GM18858 (cell line): ENCODE results near the gene SPAG8.

ENCODE experiments used
- ATAC-seq: cut with Tn5 transposase; IDR thresholded peaks from one replicate; pipeline ENCODE4 v1.9.1; 2021; ENCODE audit not compliant: unreplicated experiment

Gene SPAG8

DNA sequence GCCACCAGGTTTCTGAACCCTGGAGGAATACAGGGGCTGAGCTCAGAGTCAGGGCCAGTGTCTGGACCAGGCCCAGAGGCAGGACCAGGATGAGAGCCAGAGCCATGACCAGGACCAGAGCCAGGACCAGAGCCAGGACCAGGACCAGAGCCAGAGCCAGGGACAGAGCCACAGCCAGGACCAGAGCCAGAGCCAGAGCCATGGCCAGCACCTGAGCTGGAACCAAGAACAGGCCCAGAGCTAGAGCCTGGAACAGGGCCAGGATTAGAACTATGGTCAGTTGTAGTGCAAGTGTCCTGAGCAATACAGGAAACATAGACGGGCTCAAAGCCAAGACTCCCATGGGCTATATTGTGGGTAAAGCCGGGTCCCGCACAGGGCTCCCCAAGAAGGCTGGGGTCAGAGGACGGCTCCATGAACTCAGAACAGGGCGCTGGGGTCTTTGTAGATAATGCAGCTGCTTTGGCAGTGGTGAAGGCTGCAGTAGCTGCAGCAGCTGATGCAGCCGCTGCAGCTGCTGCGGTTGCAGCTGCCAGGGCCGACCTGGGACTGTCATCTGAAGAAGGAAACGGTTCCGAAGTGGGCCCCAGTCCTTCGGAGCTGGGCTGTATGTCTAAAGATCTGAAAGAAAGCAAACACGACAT, 559 bp downstream of the SPAG8 start:
- ATAC-seq, result no peak

DNA sequence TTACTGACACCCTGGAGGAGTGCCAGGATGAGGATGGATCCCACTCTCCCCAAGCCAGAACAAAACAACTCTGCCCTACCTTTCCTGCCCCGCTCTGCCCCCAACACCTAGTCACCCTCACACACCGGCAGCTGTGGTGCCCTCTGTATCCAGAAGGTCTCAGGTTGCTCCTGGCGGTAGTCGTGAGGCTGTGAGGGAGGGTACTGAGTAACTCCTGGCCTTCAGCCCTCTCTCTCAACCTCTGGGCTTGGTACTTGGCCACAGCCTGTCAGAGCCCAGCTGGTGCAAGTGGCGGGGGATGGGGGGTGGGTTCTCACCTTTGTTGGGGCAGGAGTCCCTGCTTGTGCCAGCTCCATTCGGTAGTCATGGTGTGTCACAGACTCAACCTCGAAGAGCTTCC, 1.9 kb downstream of the SPAG8 start:
- no peak for ATAC-seq

DNA sequence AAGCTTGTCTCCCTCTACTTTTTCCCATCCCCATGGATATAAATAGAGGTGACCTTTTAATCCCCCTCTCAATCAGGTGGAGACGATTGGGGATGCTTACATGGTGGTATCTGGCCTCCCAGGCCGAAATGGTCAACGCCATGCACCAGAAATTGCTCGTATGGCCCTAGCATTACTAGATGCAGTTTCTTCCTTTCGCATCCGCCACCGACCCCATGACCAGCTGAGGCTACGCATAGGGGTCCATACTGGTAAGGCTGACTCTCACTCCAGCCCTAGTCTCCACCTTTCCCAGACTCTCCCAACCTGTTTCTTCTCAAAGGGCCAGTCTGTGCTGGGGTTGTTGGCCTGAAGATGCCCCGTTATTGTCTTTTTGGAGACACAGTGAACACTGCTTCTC, 3.6 kb downstream of the SPAG8 start:
- no peak for ATAC-seq

DNA sequence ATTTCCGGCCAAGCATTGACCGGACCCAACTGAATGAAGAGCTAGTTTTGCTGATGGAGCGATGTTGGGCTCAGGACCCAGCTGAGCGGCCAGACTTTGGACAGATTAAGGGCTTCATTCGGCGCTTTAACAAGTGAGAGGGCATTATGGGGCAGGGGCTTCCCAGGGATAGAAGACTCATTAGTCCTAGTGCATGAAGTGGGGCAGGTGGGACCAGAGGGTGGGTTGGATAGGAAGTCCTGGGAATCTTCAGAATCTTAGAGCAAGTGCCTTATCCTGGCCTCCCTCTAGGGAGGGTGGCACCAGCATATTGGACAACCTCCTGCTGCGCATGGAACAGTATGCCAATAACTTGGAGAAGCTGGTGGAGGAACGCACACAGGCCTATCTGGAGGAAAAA, 6.0 kb downstream of the SPAG8 start:
- ATAC-seq, result no peak

DNA sequence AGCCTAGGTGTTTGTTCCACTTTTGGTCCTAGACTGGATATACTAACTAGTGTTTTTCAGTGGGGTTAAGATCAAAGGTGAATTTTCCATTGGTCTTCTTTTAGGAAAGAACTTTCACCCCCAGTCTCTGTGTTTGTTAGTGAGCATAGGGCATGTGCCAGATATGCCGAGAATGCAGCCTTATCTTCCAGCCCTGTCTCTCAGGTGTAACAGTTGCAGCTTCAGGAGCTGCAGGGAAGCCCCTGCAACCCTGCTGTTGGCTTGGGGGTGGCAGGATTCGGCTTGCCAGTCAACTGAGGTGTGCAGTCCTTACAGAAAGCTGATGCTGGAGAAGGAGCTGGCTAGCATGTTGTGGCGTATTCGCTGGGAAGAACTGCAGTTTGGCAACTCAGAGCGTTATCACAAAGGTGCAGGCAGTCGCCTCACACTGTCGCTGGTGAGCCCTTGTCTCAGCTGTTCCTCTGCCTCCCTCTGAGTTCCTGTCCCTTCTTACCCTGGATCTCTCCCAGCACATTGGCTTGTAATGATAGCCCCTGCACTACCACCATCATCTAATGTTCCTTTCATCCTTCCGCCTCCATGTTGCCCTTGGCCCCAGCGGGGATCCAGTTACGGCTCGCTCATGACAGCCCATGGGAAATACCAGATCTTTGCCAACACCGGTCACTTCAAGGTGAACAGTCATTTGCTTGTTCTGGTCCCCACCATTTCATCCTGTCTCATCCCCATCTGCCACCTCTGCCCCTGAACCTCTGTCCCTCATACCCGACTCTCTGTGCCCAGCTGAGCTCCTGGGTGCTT, 10.5 kb downstream of the SPAG8 start:
- no peak for ATAC-seq

DNA sequence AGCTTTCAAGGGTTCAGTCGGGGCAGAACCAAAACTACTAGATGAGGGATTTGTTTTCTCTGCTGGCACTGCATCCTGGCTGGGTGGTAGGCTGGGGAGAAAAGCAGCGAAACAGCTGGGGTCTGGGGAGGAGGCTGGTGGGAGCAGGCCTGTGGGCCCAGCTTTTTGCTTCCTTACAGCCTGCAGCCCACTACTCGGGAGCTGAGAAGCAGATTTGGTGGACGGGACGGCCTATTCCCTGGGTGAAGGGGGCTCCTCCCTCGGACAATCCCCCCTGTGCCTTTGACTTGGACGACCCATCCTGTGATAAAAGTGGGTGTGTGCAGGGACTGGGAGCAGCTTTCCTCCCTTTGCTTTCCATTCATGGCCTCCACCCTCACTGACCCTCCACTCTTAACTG, 11.5 kb downstream of the SPAG8 start:
- no peak for ATAC-seq

DNA sequence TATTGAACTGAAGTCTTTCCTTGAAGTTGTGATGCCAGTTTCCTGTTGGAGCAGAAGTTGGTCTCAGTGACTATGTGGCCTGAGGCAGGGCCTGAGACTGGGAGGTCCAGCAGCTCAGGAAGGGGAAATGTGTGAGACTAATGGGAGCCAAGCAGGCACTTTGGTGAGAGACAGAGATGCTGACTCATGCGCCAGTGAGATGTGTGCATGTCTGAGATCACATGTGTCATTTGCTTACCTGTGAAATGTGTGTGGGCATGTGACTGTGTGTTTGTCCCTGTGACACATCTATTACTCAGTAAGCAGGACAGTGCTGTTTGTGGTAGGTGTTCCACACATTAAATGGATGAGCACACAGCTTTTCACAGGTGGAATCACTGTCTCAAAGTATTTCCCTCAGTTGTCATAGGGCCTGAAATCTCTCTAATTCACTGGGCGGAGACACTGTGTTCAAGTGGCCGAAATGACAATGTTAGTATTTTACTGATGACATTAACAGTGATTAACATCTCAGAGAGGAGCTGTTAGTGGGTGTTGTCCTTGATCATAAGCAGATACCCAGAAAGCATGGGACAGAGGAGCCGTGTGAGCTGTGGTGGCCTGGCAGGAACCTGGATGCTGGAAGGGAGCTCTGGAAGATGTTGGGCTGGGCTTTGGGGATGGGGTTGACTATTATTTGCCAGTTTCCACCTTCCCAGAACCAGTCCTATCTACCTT, 13.2 kb downstream of the SPAG8 start:
- ATAC-seq, result no peak

DNA sequence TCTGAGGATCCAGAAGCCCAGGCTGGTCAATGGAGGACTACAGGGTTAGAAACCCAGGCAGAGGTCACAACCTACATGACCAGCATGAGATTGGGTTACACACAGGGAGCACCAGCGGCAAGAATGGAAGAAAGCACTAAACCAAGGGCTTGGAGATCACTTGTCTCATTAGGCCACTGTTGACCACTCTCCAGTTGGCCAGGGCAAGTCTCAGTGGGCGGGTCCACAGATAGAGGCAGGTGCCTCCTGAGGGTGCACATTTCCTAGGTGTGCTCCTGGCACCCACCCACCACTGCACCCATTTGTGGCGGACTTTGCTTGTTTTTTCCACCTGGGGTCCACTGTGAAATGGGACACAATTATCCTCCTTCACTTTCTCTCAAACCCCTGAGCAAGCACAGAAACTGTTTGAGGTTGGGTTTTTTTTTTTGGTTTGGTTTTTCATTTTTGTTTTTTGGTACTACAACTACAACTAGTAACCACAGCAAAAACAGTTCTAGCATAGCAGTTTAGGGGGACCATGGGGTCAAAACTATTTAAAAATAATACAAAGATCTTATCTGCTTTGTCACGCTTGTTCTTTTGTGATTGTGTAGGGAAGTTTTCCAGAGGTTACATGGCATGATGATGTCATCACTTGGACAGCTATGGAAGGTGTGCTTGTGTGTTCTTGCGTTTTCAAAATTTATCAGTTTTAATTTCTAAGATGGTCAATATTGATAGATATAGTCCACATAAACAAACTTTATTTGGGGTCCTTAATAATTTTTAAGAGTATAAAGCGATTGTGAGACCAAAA, 14.6 kb downstream of the SPAG8 start:
- no peak for ATAC-seq

DNA sequence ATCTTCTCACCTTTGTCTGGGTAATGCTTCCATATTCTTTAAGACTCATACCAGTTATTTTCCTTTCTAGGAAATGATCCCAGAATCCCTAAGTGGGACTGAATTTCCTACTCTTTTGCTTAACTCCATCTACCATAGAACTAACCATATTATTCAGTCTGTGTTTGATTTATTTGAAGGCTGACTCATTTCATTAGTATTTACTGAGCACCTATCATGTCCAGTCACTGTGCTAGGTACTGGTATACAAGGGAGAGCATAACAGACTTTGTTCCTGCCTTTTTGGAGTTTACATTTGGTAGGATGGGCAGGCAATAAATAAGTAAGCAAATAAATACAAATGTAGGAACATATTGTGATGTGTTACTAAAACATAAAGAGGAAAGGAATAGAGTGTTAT, 16.4 kb downstream of the SPAG8 start:
- no peak for ATAC-seq

DNA sequence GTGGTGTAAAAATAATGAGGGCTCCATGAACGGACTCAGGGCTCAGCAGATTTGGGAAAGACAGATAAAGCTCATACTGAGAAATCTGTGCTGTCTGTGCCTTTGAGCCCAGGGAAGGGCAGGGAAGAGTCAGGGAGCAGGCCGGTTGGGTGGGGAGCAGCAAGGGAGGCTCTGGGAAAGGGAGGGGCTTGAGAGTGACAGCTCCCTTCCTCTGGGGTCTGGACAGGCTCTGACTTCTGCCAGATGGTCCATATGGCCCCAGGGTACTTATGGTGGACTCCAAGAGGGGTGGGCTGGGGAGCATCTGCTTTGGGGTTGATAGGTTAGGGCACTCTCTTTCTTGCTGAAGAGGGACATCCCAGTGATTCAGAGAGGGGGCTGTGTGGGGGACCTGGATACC, 18.6 kb downstream of the SPAG8 start:
- ATAC-seq, result no peak

DNA sequence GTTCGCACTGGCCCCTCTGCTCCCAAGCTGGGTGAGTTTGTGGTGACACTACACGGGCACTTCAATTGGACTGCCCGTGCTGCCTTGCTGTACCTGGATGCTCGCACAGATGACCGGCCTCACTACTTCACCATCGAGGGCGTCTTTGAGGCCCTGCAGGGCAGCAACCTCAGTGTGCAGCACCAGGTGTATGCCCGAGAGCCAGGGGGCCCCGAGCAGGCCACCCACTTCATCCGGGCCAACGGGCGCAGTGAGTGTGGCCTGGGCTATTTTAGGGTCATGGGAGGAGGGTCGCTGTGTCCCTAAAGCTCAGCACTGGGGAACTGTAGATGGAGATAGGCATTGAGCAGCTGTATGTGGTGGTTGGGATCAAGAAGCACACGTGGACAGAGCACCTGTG, 19.2 kb downstream of the SPAG8 start:
- no peak for ATAC-seq

DNA sequence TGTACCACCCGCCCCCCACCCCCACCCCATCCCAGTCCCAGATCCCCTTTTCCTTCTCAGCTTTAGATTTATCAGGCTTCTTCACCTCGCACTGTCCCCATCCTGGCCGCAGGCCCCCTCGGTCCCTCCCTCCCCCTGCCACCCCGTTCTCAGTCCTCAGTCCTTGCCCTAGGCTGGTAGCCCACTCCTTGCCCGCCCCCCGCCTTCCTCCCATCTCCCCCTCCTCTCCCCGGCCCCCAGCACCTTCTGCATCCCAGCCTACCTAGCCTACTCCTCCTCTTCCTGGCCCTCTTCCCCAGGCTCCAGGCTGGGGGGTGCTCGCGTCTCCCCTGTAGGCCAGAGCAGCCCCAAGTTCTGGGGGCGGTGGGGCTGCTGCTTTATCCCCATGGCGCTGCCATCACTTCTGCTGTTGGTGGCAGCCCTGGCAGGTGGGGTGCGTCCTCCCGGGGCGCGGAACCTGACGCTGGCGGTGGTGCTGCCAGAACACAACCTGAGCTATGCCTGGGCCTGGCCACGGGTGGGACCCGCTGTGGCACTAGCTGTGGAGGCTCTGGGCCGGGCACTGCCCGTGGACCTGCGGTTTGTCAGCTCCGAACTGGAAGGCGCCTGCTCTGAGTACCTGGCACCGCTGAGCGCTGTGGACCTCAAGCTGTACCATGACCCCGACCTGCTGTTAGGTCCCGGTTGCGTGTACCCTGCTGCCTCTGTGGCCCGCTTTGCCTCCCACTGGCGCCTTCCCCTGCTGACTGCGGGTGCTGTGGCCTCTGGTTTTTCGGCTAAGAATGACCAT, 19.8 kb downstream of the SPAG8 start:
- no peak for ATAC-seq

DNA sequence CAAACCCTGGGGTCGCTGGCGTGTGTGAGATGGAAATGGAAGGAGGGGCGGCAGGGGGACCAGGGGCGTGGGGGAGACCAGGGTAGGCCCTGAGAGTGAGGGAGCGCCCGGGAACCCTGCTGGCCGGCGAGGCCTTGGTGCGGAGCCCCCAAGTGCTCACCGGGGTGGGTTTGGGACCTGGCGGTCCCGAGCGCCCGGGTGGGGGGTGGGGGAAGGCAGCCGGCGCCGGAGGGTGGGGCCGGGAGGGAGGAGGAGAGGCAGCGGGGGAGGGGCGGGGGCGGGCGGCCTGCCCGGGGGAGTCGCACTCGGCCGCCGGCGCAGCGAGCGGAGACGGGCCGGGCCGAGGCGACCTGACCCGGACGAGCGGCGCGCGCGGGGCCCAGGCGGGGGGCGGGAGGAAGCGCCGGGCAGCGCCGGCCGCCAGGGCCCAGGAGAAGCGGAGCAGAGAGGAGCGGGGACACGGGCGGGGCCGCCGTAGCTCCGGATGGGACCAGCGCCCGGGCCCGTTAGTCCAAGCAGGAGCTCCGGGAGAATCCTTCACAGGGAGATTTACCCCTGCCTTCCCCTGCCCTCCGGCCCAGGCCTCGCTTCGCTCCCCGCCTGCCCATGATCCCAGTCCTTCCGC, 20.7 kb downstream of the SPAG8 start, which contains the start of gene NPR2:
TSS of gene NPR2 (plus strand) at position 295 of the 625 bp plus-strand sequence. CDS start 818 bp downstream, outside the sequence.
- no peak for ATAC-seq

DNA sequence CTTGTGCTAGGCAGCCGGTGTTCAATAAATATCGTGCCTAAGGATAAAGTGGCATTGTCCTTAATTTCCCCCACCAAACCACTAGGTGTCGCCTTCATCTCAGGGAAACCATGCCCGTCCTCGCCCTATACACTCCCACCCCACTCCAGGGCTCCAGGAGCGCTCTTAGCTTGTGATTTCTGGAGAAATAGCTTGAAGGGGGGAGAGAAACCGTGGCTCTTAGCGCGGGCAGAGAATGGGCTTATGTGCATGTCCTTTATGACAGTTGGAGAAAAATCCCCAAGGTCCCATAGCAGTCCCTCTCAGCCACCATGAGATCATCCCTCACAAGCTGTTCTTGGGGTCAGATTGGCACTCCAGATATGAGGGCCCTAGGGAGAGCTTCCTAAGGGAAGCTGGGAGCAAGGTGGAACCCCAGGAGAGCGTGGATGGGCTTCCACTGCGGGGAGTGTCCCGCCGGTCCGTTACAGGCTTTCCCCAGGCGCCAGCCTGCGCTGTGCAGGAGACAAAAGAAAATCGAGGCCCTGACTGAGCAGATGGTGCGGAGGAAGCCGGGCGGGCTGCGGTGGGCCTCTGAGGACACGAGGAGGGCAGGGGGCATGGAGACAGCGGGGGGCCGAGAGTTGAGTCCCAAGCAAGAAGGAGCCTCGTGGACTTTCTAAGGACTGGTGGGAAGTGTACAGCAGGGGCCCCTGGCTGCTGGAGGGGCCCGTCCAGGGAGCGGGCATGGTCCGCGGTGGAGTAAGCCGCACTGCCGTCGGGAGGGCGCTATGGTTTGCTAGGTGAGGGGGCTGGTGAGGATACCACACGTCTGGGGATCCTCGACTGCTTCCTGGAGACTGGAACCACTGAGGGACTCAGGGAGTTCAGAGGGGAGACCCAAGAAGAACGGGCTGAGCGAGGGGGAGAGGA, 21.4 kb downstream of the SPAG8 start:
- ATAC-seq, result no peak

DNA sequence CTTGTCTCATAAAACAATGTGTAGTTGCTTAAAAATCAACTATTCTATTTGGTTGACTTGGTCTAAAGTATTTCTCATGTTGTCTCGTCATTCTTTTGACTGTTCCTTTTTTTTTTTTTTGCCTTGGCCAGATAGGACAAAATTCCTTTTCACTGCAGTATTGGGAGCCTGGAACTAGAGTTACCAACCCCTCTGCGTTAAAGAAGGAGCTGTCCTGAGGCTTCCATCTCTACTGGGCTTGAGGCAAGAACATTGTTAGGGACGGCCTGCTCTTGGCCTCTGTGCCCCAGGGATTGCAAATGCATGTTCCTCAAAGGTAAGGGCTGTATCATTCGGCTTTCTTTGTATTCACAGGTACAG, 22.1 kb downstream of the SPAG8 start:
- no peak for ATAC-seq

DNA sequence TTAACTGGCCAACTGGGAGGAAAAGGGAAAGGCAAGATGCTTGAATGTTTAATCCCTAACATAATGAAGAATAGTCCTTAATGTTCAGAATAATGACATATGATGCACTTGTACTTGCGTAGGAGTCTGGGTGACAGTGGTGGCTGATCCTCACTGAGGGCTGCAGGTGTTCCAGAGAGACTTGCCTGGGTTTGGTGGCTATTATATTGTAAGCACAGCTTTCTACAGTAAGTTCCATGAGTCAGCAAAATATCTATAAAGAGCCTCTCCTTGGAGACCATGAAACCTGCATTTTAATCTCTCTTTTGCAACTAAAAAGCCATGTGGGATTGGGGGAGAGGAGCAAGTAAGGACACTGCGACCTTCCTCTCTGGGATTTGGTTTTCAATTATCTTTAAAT, 22.5 kb downstream of the SPAG8 start:
- ATAC-seq, result no peak

DNA sequence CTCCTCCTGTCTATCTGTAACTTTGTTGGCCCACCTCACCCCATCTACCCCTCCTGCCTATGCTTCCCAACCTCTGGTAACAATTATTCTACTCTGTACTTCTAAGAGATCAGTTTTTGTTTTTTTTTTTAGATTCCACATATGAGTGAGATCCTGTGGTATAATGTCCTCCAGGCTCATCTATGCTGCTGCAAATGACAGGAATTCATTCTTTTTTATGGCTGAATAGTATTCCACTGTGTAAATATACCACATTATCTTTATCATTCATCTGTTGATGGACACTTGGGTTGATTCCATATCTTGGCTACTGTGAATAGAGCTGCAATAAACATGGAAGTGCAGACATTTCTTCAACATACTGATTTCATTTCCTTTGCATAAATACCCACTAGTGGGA, 28.6 kb downstream of the SPAG8 start:
- no peak for ATAC-seq

DNA sequence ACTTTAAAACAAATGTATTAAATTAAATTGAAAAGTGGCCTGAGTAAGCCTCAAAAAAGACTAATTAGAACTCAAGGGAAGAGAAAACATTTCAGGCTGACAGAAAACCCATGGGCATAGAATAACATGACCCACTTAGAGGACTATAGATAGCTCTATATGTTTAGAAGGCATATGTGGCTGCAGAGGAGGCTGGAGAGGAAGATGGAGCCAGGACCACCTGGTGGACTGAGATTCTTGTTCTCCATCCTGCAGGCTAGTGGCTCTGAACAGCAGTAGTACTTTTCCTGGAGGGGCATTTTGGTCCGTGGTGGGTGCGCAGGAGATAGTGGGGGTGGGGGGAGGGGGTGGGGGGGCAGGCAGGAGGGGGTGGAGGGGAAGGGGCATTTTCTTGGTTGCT, 31.0 kb downstream of the SPAG8 start:
- no peak for ATAC-seq

DNA sequence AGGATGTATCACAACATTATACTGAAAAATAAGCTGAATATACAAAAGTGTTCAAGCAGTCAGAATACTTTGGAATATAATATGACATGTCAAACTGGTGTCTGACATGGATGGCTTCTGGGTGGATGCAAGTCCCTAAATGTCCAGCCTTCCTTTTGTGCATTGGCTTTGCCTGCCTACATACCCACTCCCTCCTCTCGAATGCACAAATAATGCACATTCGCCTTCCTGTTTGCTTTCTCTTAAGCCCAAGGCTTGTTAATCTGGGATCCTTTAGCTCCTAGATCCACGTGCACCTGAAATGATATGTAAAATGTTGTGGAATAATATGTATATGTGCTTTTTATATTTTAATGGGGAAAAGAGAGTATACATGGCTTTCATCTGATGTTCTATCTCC, 33.6 kb downstream of the SPAG8 start:
- ATAC-seq, result no peak
